MCF 10A (cell line): ENCODE data around the gene HECTD4. TPM values are rescaled to one million over a fixed set of nuclear protein-coding genes. Genes with fewer than 3 reads are reported as not detected.
"Not testable (repeated sequence)": the region's sequence is repeated elsewhere in the genome, so short reads cannot be mapped to it uniquely, and the experiment has no call there.

ENCODE experiments used
- BruUV-seq: library from RNA; stranded (reverse); fragments of 400-500 nt; replicated peaks from 2 replicates; lab custom pipeline; 2021; lab: Mats Ljungman, UMichigan
- CTCF ChIA-PET: fragments of 300-600 bp; sonication (Branson Sonifier 250); formaldehyde crosslinking; extraction: SDS; loops from one replicate; lab custom pipeline; 2021; ENCODE audit warnings: antibody characterized with exemption, inconsistent platforms; lab: Yijun Ruan, JAX
- POLR2A ChIA-PET: fragments of 300-600, 350-650 bp; sonication (Branson Sonifier 250); formaldehyde crosslinking; extraction: SDS; loops from one replicate; lab custom pipeline; 2020; ENCODE audit warnings: antibody characterized with exemption, inconsistent platforms; lab: Yijun Ruan, JAX
- DNase-seq: peaks from one replicate; pipeline ENCODE4 v3.0.0-alpha.2; 2018; ENCODE audit not compliant: unreplicated experiment
- H3K27ac Mint-ChIP-seq: one replicate; pipeline ENCODE4 v1.8.0; 2022; ENCODE audit warnings: mild to moderate bottlenecking, low read depth, mixed read lengths; ENCODE audit not compliant: unreplicated experiment
- H3K27me3 Mint-ChIP-seq: one replicate; pipeline ENCODE4 v1.8.0; 2022; ENCODE audit warnings: mixed read lengths; ENCODE audit not compliant: insufficient read depth, unreplicated experiment
- H3K36me3 Mint-ChIP-seq: one replicate; pipeline ENCODE4 v1.8.0; 2022; ENCODE audit warnings: mild to moderate bottlenecking, moderate library complexity, mixed read lengths; ENCODE audit not compliant: insufficient read depth, unreplicated experiment
- H3K4me1 Mint-ChIP-seq: one replicate; pipeline ENCODE4 v1.8.0; 2022; ENCODE audit warnings: mixed read lengths; ENCODE audit not compliant: insufficient read depth, unreplicated experiment
- H3K4me3 Mint-ChIP-seq: one replicate; pipeline ENCODE4 v1.8.0; 2022; ENCODE audit warnings: mild to moderate bottlenecking, moderate library complexity, mixed read lengths; ENCODE audit not compliant: unreplicated experiment
- H3K9me3 Mint-ChIP-seq: one replicate; pipeline ENCODE4 v1.8.0; 2022; ENCODE audit warnings: mixed read lengths; ENCODE audit not compliant: unreplicated experiment
- intact Hi-C: fragments of 100-400 bp; cut with micrococcal nuclease; formaldehyde crosslinking; loops from 2 replicates; pipeline ENCODE4 v1.14.1; 2022
- total RNA-seq: library from RNA; stranded (reverse); gene quantifications from 2 replicates; pipeline ENCODE4 v1.2.3, GENCODE V29; 2022
- TF ChIP-seq, protein P1 (sequence below): fragments of 200-600 bp; IDR thresholded peaks from one replicate; pipeline ENCODE4 v1.8.0; 2022; ENCODE audit warnings: antibody characterized with exemption, mild to moderate bottlenecking; ENCODE audit not compliant: unreplicated experiment

HECTD4 gene
- total RNA-seq, 1 experiment from 2014 or later, result 35.2 TPM

DNA sequence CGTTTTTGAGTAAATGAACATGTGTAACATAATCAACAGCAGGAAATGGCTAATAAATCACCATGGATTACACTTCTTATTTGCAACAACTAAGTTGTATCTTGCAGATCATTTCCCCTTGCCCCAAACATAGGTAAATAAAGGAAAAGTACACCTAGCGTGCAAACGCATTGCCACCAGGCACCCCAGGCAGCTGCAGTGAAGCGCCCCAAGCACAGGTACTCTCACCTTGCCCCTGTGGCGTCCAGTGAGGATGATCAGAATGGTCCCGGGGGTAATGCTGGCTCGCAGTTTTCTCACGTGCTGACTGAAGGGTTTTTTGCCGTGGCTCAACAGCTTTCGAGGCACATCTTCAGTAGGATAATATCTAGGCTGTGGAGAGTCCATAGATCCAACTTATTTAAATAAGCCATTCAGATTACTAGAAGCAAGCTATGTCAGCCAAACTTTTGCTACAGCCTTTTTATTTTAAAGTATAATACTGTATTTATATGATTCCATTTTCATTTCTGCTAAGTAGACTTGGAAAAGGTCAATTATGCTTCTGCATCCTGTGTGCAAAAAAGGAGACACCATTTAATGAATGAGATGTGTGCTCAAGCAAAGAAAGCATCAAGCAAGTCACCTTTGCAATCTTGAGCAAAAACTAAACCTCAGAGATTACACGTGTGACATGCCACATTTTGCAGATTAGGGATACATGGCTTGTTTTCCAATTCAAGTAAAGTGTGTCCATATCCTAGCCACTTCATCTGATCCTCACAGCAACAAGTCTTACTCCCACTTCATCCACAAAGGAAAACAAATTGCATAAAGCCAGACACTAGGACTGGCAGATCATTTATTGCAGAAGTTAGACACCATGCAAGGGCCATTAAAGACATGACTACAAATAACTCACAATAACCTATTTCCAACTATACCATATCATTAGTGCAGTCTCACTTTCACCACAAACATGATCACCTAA is 24.6 kb upstream of the HECTD4 start:
- Mint-ChIP-seq H3K9me3 (no peaks in the 10 kb centered on the region), H3K4me1 (peaks cover 16% of the 10 kb centered on the region), H3K27me3 (no peaks in the 10 kb centered on the region), H3K27ac (peak overlapping the region; percentile 100), H3K36me3 (peaks cover 69% of the 10 kb centered on the region), H3K4me3 (peak overlapping the region; percentile 99)
- TF ChIP-seq, protein P1, sequence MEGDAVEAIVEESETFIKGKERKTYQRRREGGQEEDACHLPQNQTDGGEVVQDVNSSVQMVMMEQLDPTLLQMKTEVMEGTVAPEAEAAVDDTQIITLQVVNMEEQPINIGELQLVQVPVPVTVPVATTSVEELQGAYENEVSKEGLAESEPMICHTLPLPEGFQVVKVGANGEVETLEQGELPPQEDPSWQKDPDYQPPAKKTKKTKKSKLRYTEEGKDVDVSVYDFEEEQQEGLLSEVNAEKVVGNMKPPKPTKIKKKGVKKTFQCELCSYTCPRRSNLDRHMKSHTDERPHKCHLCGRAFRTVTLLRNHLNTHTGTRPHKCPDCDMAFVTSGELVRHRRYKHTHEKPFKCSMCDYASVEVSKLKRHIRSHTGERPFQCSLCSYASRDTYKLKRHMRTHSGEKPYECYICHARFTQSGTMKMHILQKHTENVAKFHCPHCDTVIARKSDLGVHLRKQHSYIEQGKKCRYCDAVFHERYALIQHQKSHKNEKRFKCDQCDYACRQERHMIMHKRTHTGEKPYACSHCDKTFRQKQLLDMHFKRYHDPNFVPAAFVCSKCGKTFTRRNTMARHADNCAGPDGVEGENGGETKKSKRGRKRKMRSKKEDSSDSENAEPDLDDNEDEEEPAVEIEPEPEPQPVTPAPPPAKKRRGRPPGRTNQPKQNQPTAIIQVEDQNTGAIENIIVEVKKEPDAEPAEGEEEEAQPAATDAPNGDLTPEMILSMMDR, result no peak
- POLR2A ChIA-PET, result no interaction called here
- intact Hi-C loops, result no loop called here
- CTCF ChIA-PET, result interaction anchor here (0.6 kb wide), 1 partner anchor 286 kb away, joined by 3 read pairs; no protein-coding TSS in a partner anchor
- DNase-seq, result no peak
- no TSS peak for BruUV-seq

DNA sequence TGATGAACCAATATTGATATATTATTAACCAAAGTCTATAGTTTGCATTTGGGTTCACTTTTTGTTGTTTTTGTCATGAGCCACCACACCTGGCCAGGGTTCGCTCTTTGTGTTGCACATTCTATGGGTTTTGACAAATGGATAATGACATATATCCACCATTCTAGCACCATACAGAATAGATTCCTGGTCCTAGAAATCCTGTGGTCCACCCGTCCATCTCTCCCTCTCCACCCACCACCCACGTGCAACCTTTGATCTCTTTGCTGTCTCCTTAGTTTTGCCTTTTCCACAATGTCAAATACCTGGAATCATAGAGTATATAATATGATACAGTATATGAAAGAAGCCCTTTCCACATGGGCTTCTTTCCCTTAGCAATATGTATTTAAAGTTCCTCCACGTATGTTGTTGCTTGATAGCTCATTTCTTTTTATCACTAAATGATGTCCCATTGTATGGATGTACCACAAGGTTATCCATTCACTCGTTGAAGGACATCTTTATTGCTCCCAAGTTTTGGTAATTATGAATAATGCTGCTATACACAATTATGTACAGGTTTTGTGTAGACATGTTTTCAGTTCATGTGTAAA is 19.8 kb upstream of the HECTD4 start:
- POLR2A ChIA-PET, result interaction anchor here (0.7 to 1.2 kb wide), 3 partner anchors 10 to 387 kb away, joined by 3 read pairs; no protein-coding TSS in a partner anchor
- CTCF ChIA-PET, result interaction anchor here (0.6 kb wide), 1 partner anchor 22 kb away, joined by 3 read pairs; no protein-coding TSS in a partner anchor
- no TSS peak for BruUV-seq
- H3K27ac Mint-ChIP-seq, result no peak overlapping the region
- H3K36me3 Mint-ChIP-seq, result peaks cover 40% of the 10 kb centered on the region
- H3K27me3 Mint-ChIP-seq, result no peaks in the 10 kb centered on the region
- TF ChIP-seq, protein P1, result no peak
- DNase-seq, result no peak
- no peak overlapping the region for H3K4me3 Mint-ChIP-seq
- peaks cover 1% of the 10 kb centered on the region for H3K4me1 Mint-ChIP-seq
- H3K9me3 Mint-ChIP-seq, result no peaks in the 10 kb centered on the region
- intact Hi-C loops, result no loop called here

DNA sequence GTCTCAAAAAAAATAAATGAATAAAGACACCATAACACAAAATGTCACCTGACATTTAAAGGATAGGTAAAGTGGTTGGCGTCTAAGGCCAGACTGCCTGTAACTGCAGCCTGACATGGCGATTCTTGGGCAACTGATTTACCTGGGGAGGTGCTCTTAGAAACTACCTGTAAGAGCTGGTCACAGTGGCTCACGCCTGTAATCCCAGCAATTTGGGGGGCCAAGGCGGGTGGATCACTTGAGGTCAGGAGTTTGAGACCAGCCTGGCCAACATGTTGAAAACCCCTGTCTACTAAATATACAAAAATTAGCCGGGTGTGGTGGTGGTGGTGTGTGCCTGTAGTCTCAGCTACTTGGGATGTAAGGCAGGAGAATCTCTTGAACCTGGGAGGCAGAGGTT is 18.8 kb upstream of the HECTD4 start:
- no peak overlapping the region for H3K4me3 Mint-ChIP-seq
- TF ChIP-seq, protein P1, result no peak
- H3K9me3 Mint-ChIP-seq, result no peaks in the 10 kb centered on the region
- intact Hi-C loops, result no loop called here
- ChIA-PET POLR2A (interaction anchor here (0.7 kb wide), 1 partner anchor 386 kb away, joined by 3 read pairs; no protein-coding TSS in a partner anchor), CTCF (interaction anchor here (1.1 to 1.3 kb wide), 2 partner anchors 10 to 203 kb away, joined by 4 to 5 read pairs; no protein-coding TSS in a partner anchor)
- no TSS peak for BruUV-seq
- no peak for DNase-seq
- no peaks in the 10 kb centered on the region for H3K27me3 Mint-ChIP-seq
- peaks cover 30% of the 10 kb centered on the region for H3K36me3 Mint-ChIP-seq
- H3K27ac Mint-ChIP-seq, result no peak overlapping the region
- no peaks in the 10 kb centered on the region for H3K4me1 Mint-ChIP-seq

DNA sequence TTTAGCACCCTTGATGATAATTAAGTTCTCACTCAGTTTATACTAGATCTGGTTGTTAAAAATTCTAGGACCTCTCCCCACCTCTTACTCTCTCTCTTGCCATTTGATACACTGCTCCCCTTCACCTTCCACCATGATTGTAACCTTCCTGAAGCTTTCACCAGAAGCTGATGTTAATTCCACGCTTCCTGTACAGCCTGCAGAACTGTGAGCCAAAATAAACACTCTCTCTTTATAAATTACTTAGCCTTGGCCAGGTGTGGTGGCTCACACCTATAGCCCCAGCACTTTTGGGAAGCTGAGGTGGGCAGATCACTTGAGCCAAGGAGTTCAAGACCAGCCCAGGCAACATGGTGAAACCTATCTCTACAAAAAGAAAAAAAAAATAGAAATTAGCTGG is 11.1 kb upstream of the HECTD4 start:
- H3K36me3 Mint-ChIP-seq, result no peaks in the 10 kb centered on the region
- no peaks in the 10 kb centered on the region for H3K27me3 Mint-ChIP-seq
- ChIA-PET CTCF (interaction anchor here (0.6 to 0.7 kb wide), 2 partner anchors 193 to 225 kb away, joined by 3 to 6 read pairs; no protein-coding TSS in a partner anchor), POLR2A (interaction anchor here (0.6 to 1.3 kb wide), 3 partner anchors 12 to 114 kb away, joined by 3 to 6 read pairs (median 3); no protein-coding TSS in a partner anchor)
- no peaks in the 10 kb centered on the region for H3K4me1 Mint-ChIP-seq
- H3K9me3 Mint-ChIP-seq, result peaks cover 7% of the 10 kb centered on the region
- H3K27ac Mint-ChIP-seq, result no peak overlapping the region
- no peak for DNase-seq
- intact Hi-C loops, result no loop called here
- no TSS peak for BruUV-seq
- H3K4me3 Mint-ChIP-seq, result no peak overlapping the region
- TF ChIP-seq, protein P1, result no peak

DNA sequence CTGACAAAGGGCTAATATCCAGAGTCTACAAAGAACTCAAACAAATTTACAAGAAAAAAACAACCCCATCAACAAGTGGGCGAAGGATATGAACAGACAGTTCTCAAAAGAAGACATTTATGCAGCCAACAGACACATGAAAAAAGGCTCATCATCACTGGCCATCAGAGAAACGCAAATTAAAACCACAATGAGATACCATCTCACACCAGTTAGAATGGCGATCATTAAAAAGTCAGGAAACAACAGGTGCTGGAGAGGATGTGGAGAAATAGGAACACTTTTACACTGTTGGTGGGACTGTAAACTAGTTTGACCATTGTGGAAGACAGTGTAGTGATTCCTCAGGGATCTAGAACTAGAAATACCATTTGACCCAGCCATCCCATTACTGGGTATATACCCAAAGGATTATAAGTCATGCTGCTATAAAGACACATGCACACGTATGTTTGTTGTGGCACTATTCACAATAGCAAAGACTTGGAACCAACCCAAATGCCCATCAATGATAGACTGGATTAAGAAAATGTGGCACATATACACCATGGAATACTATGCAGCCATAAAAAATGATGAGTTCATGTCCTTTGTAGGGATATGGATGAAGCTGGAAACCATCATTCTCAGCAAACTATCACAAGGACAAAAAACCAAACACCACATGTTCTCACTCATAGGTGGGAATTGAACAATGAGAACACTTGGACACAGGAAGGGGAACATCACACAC is 7.9 kb upstream of the HECTD4 start:
- H3K4me3 Mint-ChIP-seq, H3K27ac Mint-ChIP-seq, H3K9me3 Mint-ChIP-seq, H3K36me3 Mint-ChIP-seq, BruUV-seq, H3K4me1 Mint-ChIP-seq, DNase-seq, H3K27me3 Mint-ChIP-seq, POLR2A ChIA-PET: not testable (repeated sequence)
- intact Hi-C loops, result loop anchor here (10.0 kb wide), 2 partner anchors 135 to 545 kb away; partner anchors contain the start of gene MAPKAPK5
- CTCF ChIA-PET, result interaction anchor here (0.9 to 4.4 kb wide), 2 partner anchors 192 to 287 kb away, joined by 3 to 60 read pairs; no protein-coding TSS in a partner anchor
